ENCODE measurements around the gene IL15RA.

Gene IL15RA

GRCh38 chr10:5941579-5941978 lies 35.8 kb downstream of the IL15RA start:
- H3K27me3 Mint-ChIP-seq = no peaks in the 10 kb centered on the region
- H3K4me3 Mint-ChIP-seq = no peak overlapping the region
- H3K9me3 Mint-ChIP-seq = no peaks in the 10 kb centered on the region
- peaks cover 7% of the 10 kb centered on the region for H3K4me1 Mint-ChIP-seq
- H3K27ac Mint-ChIP-seq = no peak overlapping the region
- no peak for ATAC-seq
- DNase-seq = no peak

DNA sequence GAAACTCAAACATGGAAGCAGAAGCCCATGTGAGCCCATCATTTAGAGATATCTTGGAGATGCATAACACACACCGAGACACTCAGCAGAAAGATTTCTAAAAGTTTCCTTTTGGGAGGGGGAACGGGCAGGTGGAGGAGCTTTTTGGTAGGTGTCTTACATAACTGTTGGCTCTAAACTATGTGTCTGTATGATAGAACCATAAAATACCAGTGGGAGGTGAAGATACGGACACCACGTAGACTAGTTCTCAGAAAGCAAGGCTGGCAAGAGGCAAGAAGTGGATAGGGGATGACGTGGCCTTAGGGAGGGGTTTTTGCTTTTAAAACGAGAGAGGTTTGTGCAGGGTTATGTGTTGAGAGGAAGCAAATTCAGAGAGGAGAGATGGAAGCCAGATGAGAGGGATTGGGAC lies 36.5 kb downstream of the IL15RA start:
- Mint-ChIP-seq H3K27ac (no peak overlapping the region), H3K4me3 (no peak overlapping the region), H3K27me3 (no peaks in the 10 kb centered on the region), H3K9me3 (no peaks in the 10 kb centered on the region), H3K4me1 (peaks cover 3% of the 10 kb centered on the region)
- no peak for ATAC-seq
- DNase-seq = no peak

DNA sequence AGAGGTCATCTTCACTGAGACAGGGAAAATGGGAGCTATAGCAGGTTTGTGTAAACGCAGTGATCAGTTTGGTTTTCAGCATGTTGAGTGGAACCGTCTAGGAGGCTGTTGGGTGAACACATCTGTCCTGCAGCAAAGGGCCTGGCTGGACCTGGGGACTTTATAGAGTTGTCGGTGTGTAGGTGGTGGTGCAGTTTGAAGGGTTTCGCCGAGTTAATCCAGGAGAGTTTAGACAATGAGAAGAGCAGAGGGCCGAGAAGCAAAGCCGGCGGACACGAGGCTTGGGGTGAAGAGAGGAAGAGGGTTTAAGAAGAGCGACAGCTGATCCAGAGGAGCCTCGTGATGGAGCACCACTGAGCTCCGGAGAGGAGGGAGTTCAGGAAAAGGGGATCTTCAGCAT lies 39.1 kb downstream of the IL15RA start:
- ATAC-seq = no peak
- Mint-ChIP-seq H3K27me3 (no peaks in the 10 kb centered on the region), H3K4me3 (no peak overlapping the region), H3K27ac (no peak overlapping the region), H3K4me1 (no peaks in the 10 kb centered on the region), H3K9me3 (no peaks in the 10 kb centered on the region)
- DNase-seq = no peak

DNA sequence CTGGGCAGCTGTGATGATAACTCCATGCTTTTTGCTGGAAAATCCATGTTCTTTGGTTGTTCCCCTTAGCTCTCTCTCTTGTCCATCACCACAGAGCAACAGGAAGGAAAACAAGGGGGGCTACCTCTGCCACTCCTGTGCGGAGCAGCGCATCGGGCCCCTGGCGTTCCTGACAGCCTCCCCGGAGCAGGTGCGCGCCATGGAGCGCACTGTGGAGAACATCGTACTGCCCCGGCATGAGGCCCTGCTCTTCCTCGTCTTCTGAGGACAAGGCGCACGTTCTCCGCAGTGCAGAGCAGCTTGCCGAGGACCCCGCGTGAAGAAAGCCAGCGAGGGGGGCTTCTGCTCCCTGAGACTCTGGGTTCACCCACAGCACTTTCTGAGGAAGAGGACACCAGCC lies 40.3 kb downstream of the IL15RA start:
- H3K4me3 Mint-ChIP-seq = no peak overlapping the region
- H3K9me3 Mint-ChIP-seq = no peaks in the 10 kb centered on the region
- no peak overlapping the region for H3K27ac Mint-ChIP-seq

DNA sequence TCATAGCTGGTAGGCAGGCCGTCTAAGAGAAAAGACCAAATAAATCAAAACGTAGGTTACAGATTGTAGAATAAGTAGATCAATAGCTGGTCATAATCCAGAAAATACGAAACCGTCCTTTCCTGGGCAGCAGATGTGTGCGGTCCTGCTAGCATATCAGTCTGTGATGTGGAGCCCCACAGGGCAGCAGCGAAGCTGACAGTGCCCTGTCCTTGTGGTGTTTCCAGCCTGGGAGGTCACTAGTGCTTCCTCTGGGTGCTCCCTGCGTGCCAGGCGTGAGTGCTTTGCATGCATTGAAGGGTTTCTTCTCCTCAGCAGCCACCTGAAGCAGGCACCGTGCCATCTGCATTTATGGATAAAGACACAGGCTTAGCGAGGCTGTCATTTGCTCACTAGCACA lies 41.7 kb downstream of the IL15RA start:
- no peaks in the 10 kb centered on the region for H3K4me1 Mint-ChIP-seq
- ATAC-seq (no peak), DNase-seq (no peak)
- H3K27me3 Mint-ChIP-seq = no peaks in the 10 kb centered on the region
- H3K4me3 Mint-ChIP-seq = no peak overlapping the region
- no peak overlapping the region for H3K27ac Mint-ChIP-seq
- H3K9me3 Mint-ChIP-seq = no peaks in the 10 kb centered on the region

More for the DNA sequence above, 40.3 kb downstream of the IL15RA start:
- ATAC-seq = no peak
- Mint-ChIP-seq H3K27me3 (no peaks in the 10 kb centered on the region), H3K4me1 (no peaks in the 10 kb centered on the region)
- DNase-seq = no peak

DNA sequence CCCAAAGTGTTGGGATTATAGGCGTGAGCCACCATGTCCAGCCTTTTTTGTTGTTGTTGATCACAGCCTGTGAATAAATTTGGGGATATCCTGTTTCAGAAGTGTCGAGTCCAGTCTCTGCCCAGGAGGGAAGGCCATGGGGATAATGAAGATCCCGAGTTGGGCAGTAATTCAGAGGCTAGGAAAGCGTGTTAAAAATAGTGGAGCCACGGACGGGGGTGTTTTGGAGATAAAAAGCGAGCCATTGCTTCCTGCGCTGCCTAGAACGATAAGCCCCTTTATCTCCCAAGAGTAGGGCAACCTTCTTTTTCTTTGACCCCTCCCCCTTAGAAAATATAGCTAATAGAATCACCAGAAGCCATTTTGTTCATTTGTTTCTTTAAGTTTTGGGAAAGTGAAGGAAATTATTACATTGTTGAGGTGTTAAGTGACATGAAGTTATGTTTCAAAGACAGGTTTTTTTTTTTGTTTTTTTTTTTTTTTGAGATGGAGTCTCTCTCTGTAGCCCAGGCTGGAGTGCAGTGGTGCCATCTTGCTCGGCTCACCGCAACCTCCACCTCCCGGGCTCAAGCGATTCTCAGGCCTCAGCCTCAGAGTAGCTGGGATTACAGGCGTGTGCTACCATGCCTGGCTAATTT lies 43.3 kb downstream of the IL15RA start:
- no peak for DNase-seq
- no peaks in the 10 kb centered on the region for H3K4me1 Mint-ChIP-seq
- no peaks in the 10 kb centered on the region for H3K27me3 Mint-ChIP-seq
- H3K27ac Mint-ChIP-seq = no peak overlapping the region
- no peak for ATAC-seq
- no peak overlapping the region for H3K4me3 Mint-ChIP-seq
- no peaks in the 10 kb centered on the region for H3K9me3 Mint-ChIP-seq

GRCh38 chr10:5932345-5932744 lies 45.0 kb downstream of the IL15RA start:
- no peak overlapping the region for H3K4me3 Mint-ChIP-seq
- H3K4me1 Mint-ChIP-seq = no peaks in the 10 kb centered on the region

DNA sequence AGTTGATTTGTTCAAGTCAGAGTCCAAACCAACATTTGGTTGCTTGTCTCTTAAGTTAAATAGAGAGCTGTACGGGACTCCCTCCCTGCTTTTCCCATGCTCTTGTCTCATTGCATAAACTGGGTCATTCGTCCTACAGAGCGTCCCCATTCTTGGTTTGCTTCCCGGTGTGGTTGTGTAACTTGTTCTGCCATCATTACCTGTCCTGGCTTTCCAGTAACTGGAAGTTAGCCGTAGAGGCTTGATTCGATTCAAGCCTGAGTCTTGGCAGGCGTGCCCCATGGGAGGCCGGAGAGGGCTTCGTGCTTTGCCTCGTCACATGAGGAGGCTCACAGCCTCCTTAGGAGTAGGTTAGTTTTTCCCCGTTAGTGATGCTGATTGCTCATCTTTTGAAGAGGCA lies 47.1 kb downstream of the IL15RA start:
- Mint-ChIP-seq H3K27ac (no peak overlapping the region), H3K9me3 (no peaks in the 10 kb centered on the region), H3K4me3 (no peak overlapping the region), H3K27me3 (no peaks in the 10 kb centered on the region), H3K4me1 (no peaks in the 10 kb centered on the region)
- DNase-seq (no peak), ATAC-seq (no peak)

More at GRCh38 chr10:5932345-5932744, 45.0 kb downstream of the IL15RA start:
- ATAC-seq (no peak), DNase-seq (no peak)
- Mint-ChIP-seq H3K27ac (no peak overlapping the region), H3K27me3 (no peaks in the 10 kb centered on the region), H3K9me3 (no peaks in the 10 kb centered on the region)

- Mint-ChIP-seq H3K4me3 (no peak overlapping the region), H3K27me3 (no peaks in the 10 kb centered on the region), H3K4me1 (no peaks in the 10 kb centered on the region), H3K27ac (no peak overlapping the region), H3K9me3 (no peaks in the 10 kb centered on the region)
- ATAC-seq = no peak
- no peak for DNase-seq
Observed at GRCh38 chr10:5929442-5929841, 47.9 kb downstream of the IL15RA start.

GRCh38 chr10:5927306-5927705 lies 50.0 kb downstream of the IL15RA start:
- H3K9me3 Mint-ChIP-seq = no peaks in the 10 kb centered on the region
- no peaks in the 10 kb centered on the region for H3K27me3 Mint-ChIP-seq
- DNase-seq = no peak
- H3K4me1 Mint-ChIP-seq = no peaks in the 10 kb centered on the region
- H3K4me3 Mint-ChIP-seq = no peak overlapping the region
- ATAC-seq = no peak
- H3K27ac Mint-ChIP-seq = no peak overlapping the region

DNA sequence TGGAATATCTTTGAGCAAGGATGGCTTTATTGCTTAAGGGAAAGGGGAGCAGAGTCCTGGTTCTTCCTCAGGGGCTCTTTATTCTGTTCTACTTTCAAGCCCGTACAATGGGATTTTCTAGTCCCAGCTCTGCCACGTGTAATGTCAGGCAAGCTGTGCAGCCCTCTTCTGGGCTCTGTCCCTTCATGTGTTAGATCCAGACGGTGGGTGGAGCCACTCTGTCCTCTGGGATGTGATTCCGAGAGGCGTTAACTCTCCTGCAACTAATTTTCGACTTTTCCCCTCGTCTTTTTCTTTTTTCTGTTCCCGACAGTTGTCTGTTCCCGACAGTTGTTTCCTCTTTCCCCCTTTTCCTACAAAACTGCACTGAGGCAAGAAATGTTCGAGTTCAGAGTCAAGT lies 52.5 kb downstream of the IL15RA start:
- Mint-ChIP-seq H3K27ac (peak overlapping the region in 1 of 2 donors; percentile 64), H3K4me3 (no peak overlapping the region), H3K4me1 (no peaks in the 10 kb centered on the region), H3K27me3 (no peaks in the 10 kb centered on the region), H3K9me3 (no peaks in the 10 kb centered on the region)
- ATAC-seq (no peak), DNase-seq (no peak)

GRCh38 chr10:5921746-5922145 lies 55.6 kb downstream of the IL15RA start:
- Mint-ChIP-seq H3K27ac (no peak overlapping the region), H3K9me3 (no peaks in the 10 kb centered on the region), H3K27me3 (no peaks in the 10 kb centered on the region), H3K4me3 (no peak overlapping the region), H3K4me1 (no peaks in the 10 kb centered on the region)
- no peak for DNase-seq
- no peak for ATAC-seq

GRCh38 chr10:5919568-5919967 lies 57.8 kb downstream of the IL15RA start:
- H3K4me3 Mint-ChIP-seq = no peak overlapping the region
- DNase-seq (no peak), ATAC-seq (no peak)
- H3K9me3 Mint-ChIP-seq = no peaks in the 10 kb centered on the region
- no peaks in the 10 kb centered on the region for H3K27me3 Mint-ChIP-seq
- H3K4me1 Mint-ChIP-seq = no peaks in the 10 kb centered on the region
- no peak overlapping the region for H3K27ac Mint-ChIP-seq

- Mint-ChIP-seq H3K4me1 (no peaks in the 10 kb centered on the region), H3K4me3 (no peak overlapping the region), H3K27ac (peak overlapping the region in 1 of 2 donors; percentile 28), H3K27me3 (no peaks in the 10 kb centered on the region), H3K9me3 (no peaks in the 10 kb centered on the region)
- DNase-seq (no peak), ATAC-seq (no peak)
Observed at GRCh38 chr10:5918763-5919162, 58.6 kb downstream of the IL15RA start.

DNA sequence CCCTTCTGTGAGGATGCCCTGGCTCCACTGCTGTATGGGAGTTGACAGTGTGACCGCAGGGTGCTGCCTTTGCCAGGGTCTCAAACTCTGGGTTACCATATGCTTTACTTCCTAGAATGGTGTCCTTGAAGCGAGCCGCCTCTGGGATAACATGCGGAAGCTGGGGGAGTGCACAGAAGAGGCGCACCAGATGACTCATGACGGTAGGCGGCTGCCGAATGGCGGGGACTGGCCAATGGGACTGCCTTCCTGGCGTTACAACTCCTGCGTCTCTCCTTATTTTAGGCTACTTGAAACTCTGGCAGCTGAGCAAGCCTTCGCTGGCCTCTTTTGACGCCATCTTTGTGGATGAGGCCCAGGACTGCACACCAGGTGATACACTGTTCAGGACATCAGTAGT lies 60.0 kb downstream of the IL15RA start:
- no peaks in the 10 kb centered on the region for H3K9me3 Mint-ChIP-seq
- no peak for ATAC-seq
- no peak for DNase-seq
- no peak overlapping the region for H3K4me3 Mint-ChIP-seq
- no peak overlapping the region for H3K27ac Mint-ChIP-seq
- H3K4me1 Mint-ChIP-seq = no peaks in the 10 kb centered on the region
- no peaks in the 10 kb centered on the region for H3K27me3 Mint-ChIP-seq

GRCh38 chr10:5915451-5915850 lies 61.9 kb downstream of the IL15RA start:
- Mint-ChIP-seq H3K27me3 (no peaks in the 10 kb centered on the region), H3K4me1 (no peaks in the 10 kb centered on the region), H3K9me3 (no peaks in the 10 kb centered on the region), H3K4me3 (no peak overlapping the region), H3K27ac (no peak overlapping the region)
- ATAC-seq (no peak), DNase-seq (no peak)

DNA sequence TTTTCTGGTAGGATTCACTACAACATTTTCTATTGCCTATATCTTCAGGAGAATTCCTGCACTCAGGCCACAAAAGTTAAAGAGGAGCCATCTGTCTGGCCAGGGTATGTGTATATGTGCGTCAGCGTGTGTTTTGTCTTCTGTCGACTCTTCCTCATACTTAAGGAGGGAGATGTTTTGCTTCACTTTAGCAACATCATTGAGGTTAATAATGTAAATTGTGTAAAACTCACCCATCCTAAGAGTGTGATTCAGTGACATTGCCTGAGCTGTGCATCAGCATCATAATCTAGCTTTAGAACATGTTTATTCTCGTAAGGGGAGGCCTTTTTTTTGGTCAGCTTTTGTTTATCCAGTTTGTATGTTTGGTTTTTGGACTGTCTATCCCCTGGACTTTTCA lies 63.6 kb downstream of the IL15RA start:
- ATAC-seq = no peak
- H3K4me3 Mint-ChIP-seq = no peak overlapping the region
- no peaks in the 10 kb centered on the region for H3K27me3 Mint-ChIP-seq
- no peak for DNase-seq
- H3K9me3 Mint-ChIP-seq = no peaks in the 10 kb centered on the region
- no peak overlapping the region for H3K27ac Mint-ChIP-seq
- no peaks in the 10 kb centered on the region for H3K4me1 Mint-ChIP-seq

Data from stimulated activated naive CD8-positive, alpha-beta T cell treated with anti-CD3 and anti-CD28 coated beads, Interleukin-15, amount 100 ng/mL, for 72 hours (primary cell).